ENCODE data around the gene BEX4.

DNA sequence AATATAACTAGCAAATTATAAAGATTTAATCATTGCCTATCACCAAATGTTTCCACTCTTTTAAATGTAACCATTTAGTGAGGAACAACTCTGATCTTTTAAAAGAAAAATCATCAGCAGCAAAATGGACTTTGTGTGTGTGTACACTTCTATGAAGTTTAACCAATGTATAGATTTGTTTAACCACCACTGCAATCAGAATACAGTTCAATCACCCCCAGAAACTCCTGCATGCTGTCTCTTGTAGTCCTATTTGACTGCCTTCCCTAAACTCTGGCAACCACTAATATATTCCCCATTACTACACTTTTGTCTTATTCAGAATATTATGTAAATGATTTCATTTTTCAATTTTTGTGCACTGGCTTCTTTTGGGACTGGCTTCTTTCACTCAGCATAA lies 41.7 kb downstream of the BEX4 start:
- TF ChIP-seq POLR2A (IDR thresholded peaks at IDR 0.05), result no peak
- no peak for TF ChIP-seq EP300 (IDR thresholded peaks at IDR 0.05)
- TF ChIP-seq, protein P1, sequence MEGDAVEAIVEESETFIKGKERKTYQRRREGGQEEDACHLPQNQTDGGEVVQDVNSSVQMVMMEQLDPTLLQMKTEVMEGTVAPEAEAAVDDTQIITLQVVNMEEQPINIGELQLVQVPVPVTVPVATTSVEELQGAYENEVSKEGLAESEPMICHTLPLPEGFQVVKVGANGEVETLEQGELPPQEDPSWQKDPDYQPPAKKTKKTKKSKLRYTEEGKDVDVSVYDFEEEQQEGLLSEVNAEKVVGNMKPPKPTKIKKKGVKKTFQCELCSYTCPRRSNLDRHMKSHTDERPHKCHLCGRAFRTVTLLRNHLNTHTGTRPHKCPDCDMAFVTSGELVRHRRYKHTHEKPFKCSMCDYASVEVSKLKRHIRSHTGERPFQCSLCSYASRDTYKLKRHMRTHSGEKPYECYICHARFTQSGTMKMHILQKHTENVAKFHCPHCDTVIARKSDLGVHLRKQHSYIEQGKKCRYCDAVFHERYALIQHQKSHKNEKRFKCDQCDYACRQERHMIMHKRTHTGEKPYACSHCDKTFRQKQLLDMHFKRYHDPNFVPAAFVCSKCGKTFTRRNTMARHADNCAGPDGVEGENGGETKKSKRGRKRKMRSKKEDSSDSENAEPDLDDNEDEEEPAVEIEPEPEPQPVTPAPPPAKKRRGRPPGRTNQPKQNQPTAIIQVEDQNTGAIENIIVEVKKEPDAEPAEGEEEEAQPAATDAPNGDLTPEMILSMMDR (IDR thresholded peaks at IDR 0.05), result no peak

Data from ovary (tissue), 3 donors.